Trophoblast cell (in vitro differentiated cells and primary cell): Measurements from ENCODE around the gene ZNF394.
"Not testable (repeated sequence)": the region's sequence is repeated elsewhere in the genome, so short reads cannot be mapped to it uniquely, and the experiment has no call there.

Experiments
- DNase-seq, 2 donors: peaks; one replicate each; pipeline ENCODE4 v3.0.0-alpha.2; 2016
- H2AFZ ChIP-seq: 2 replicates; pipeline ENCODE4 v1.6.1; 2013; ENCODE audit warnings: low read length, moderate library complexity, mild to moderate bottlenecking; ENCODE audit not compliant: insufficient read depth, poor library complexity
- H2AK5ac ChIP-seq: 2 replicates; pipeline ENCODE4 v1.6.1; 2013; ENCODE audit warnings: mild to moderate bottlenecking, low read length
- H2BK120ac ChIP-seq: 2 replicates; pipeline ENCODE4 v1.6.1; 2013; ENCODE audit warnings: low read length, mild to moderate bottlenecking, moderate library complexity; ENCODE audit not compliant: insufficient read depth, poor library complexity
- H2BK12ac ChIP-seq: 2 replicates; pipeline ENCODE4 v1.6.1; 2013; ENCODE audit warnings: mild to moderate bottlenecking, low read length, moderate library complexity
- H2BK5ac ChIP-seq: 2 replicates; pipeline ENCODE4 v1.6.1; 2013; ENCODE audit warnings: low read length, low read depth, moderate library complexity, mild to moderate bottlenecking; ENCODE audit not compliant: poor library complexity
- H3K14ac ChIP-seq: 2 replicates; pipeline ENCODE4 v1.6.1; 2013; ENCODE audit warnings: mild to moderate bottlenecking, low read length
- H3K18ac ChIP-seq: 2 replicates; pipeline ENCODE4 v1.6.1; 2013; ENCODE audit warnings: mild to moderate bottlenecking, low read length
- H3K23ac ChIP-seq: 2 replicates; pipeline ENCODE4 v1.6.1; 2013; ENCODE audit warnings: low read length
- H3K27ac ChIP-seq: 2 replicates; pipeline ENCODE4 v1.5.1; 2013; ENCODE audit warnings: low read depth, mild to moderate bottlenecking, inconsistent platforms, low read length, moderate library complexity
- H3K27me3 ChIP-seq: 2 replicates; pipeline ENCODE4 v1.6.1; 2013; ENCODE audit warnings: inconsistent platforms, mild to moderate bottlenecking, low read length, moderate library complexity; ENCODE audit not compliant: insufficient read depth
- H3K36me3 ChIP-seq, 2 experiments: 1 replicate in 1 of 2; 2 replicates in 1 of 2; pipeline ENCODE4 v1.6.1; 2013; ENCODE audit warnings: low read length in 2 of 2, mild to moderate bottlenecking in 2 of 2, moderate library complexity in 1 of 2; ENCODE audit not compliant: insufficient read depth in 2 of 2, control insufficient read depth in 1 of 2
- H3K4ac ChIP-seq: 2 replicates; pipeline ENCODE4 v1.6.1; 2013; ENCODE audit warnings: low read depth, mild to moderate bottlenecking, low read length, moderate library complexity
- H3K4me1 ChIP-seq, 2 experiments: 1 replicate in 1 of 2; 2 replicates in 1 of 2; pipeline ENCODE4 v1.6.1; 2013; ENCODE audit warnings: low read length in 2 of 2, mild to moderate bottlenecking in 2 of 2, moderate library complexity in 1 of 2; ENCODE audit not compliant: insufficient read depth in 2 of 2, control insufficient read depth in 1 of 2
- H3K4me2 ChIP-seq: 2 replicates; pipeline ENCODE4 v1.6.1; 2013; ENCODE audit warnings: inconsistent platforms, mild to moderate bottlenecking, low read length, moderate library complexity
- H3K4me3 ChIP-seq: 2 replicates; pipeline ENCODE4 v1.5.1; 2013; ENCODE audit warnings: mild to moderate bottlenecking, low read depth, low read length, inconsistent platforms
- H3K79me1 ChIP-seq: one replicate; pipeline ENCODE4 v1.6.1; 2013; ENCODE audit warnings: low read length
- H3K79me2 ChIP-seq: 2 replicates; pipeline ENCODE4 v1.6.1; 2013; ENCODE audit warnings: low read length, mild to moderate bottlenecking; ENCODE audit not compliant: control insufficient read depth, insufficient read depth, poor library complexity
- H3K9ac ChIP-seq: 2 replicates; pipeline ENCODE4 v1.6.1; 2013; ENCODE audit warnings: mild to moderate bottlenecking, low read length
- H3K9me3 ChIP-seq: 2 replicates; pipeline ENCODE4 v1.6.1; 2013; ENCODE audit warnings: low read depth, mild to moderate bottlenecking, control low read depth, inconsistent platforms, low read length; ENCODE audit not compliant: insufficient read depth
- H4K12ac ChIP-seq: 2 replicates; pipeline ENCODE4 v1.6.1; 2013; ENCODE audit warnings: low read depth, mild to moderate bottlenecking, low read length, moderate library complexity
- H4K8ac ChIP-seq: 2 replicates; pipeline ENCODE4 v1.6.1; 2013; ENCODE audit warnings: low read depth, mild to moderate bottlenecking, low read length, moderate library complexity
- H4K91ac ChIP-seq: one replicate; pipeline ENCODE4 v1.6.1; 2013; ENCODE audit warnings: low read depth, mild to moderate bottlenecking, low read length, moderate library complexity
- WGBS: extraction: QIAGEN DNeasy Blood & Tissue Kit; methylation state at CpG from one replicate; pipeline ENCODE4 v1.1.7; 2013; ENCODE audit warnings: missing lambda C conversion rate; ENCODE audit not compliant: insufficient read length, insufficient coverage; ENCODE audit errors: extremely low coverage; 5-methylcytosine and 5-hydroxymethylcytosine counted together

ZNF394 gene

GRCh38 chr7:99501236-99501635 is 1.2 kb upstream of the ZNF394 start:
- WGBS: no CpG with 5 or more reads among the region's 12 CpGs
- H4K8ac ChIP-seq: peak overlapping the region; percentile 23

DNA sequence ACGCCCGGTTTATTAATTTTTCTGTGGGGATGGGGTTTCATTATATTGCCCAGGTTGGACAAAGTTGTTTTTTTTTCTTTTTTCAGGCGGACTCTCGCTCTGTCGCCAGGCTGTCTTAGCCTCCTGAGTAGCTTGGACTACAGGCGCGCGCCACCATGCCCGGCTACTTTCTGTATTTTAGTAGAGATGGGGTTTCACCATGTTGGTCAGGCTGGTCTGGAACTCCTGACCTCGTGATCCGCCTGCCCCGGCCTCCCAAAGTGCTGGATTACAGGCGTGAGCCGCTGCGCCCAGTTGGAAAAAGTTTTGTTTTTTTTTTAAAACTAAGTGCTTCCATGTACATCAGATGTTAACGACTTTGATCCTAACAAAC is 542 bp upstream of the ZNF394 start:
- Histone ChIP-seq H3K27ac (no peak overlapping the region), H2AK5ac (no peak overlapping the region), H4K12ac (peak overlapping the region; percentile 49), H3K9me3 (no peaks in the 10 kb centered on the region), H3K4me2 (peak overlapping the region; percentile 74), H3K4me1 (peaks cover 4 to 11% of the 10 kb centered on the region in 2 experiments), H3K4me3 (peak overlapping the region; percentile 84), H3K27me3 (no peaks in the 10 kb centered on the region), H2BK12ac (no peak overlapping the region), H2BK5ac (no peak overlapping the region), H3K18ac (no peak overlapping the region), H3K4ac (peak overlapping the region; percentile 40), H2BK120ac (no peak overlapping the region), H3K9ac (no peak overlapping the region), H2AFZ (peak overlapping the region; percentile 20), H3K23ac (no peak overlapping the region), H4K91ac (peak overlapping the region; percentile 81), H3K79me1 (peaks cover 13% of the 10 kb centered on the region), H4K8ac (peak overlapping the region; percentile 64), H3K36me3 (peaks cover 7 to 11% of the 10 kb centered on the region in 2 experiments), H3K14ac (peak overlapping the region; percentile 62), H3K79me2 (peaks cover 11% of the 10 kb centered on the region)
- WGBS: no CpG with 5 or more reads among the region's 16 CpGs
- no peak for DNase-seq

More at GRCh38 chr7:99501236-99501635, 1.2 kb upstream of the ZNF394 start:
- H3K79me1 ChIP-seq: peaks cover 13% of the 10 kb centered on the region
- not testable (repeated sequence) for H3K9me3 ChIP-seq, H2BK12ac ChIP-seq, H3K27ac ChIP-seq, H3K23ac ChIP-seq, H3K18ac ChIP-seq, H3K4ac ChIP-seq, H4K12ac ChIP-seq, H3K4me2 ChIP-seq, H2AK5ac ChIP-seq, H3K14ac ChIP-seq, H3K4me3 ChIP-seq, H3K36me3 ChIP-seq, H2BK5ac ChIP-seq, H4K91ac ChIP-seq, H3K9ac ChIP-seq, H2AFZ ChIP-seq, H3K27me3 ChIP-seq, H2BK120ac ChIP-seq
- H3K79me2 ChIP-seq: peaks cover 12% of the 10 kb centered on the region
- DNase-seq: peak in 1 of 2 donors; percentile 22
- peaks cover 8 to 16% of the 10 kb centered on the region in 2 experiments for H3K4me1 ChIP-seq

DNA sequence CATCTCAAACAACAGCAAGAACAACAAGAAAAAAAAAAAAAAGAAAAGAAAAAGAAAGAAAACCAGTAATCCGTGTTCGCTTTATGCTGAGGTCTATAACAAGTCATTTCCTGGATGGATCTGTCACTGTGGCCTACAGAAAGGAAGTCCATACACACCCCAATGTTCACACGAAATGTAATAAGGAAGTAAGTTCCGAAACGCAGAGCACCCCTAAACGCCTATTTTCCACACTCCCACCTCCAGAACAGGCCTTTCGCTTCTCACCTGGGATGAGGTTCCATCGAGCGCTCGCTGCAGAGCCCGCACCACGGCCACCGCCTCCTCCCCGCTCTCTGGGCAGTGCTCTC is 735 bp downstream of the ZNF394 start:
- H3K4me3 ChIP-seq: peak overlapping the region; percentile 84
- H3K23ac ChIP-seq: no peak overlapping the region
- H3K4me2 ChIP-seq: peak overlapping the region; percentile 74
- peaks cover under 1% of the 10 kb centered on the region for H3K9me3 ChIP-seq
- no peak overlapping the region for H2BK120ac ChIP-seq
- no peak for DNase-seq
- H3K4me1 ChIP-seq: peaks cover 4 to 11% of the 10 kb centered on the region in 2 experiments
- peak overlapping the region; percentile 35 for H3K27ac ChIP-seq
- H2AK5ac ChIP-seq: no peak overlapping the region
- peak overlapping the region; percentile 32 for H2AFZ ChIP-seq
- peak overlapping the region; percentile 65 for H4K12ac ChIP-seq
- H3K79me2 ChIP-seq: peaks cover 8% of the 10 kb centered on the region
- H3K36me3 ChIP-seq: peaks cover 13 to 19% of the 10 kb centered on the region in 2 experiments
- H2BK5ac ChIP-seq: no peak overlapping the region
- no peaks in the 10 kb centered on the region for H3K27me3 ChIP-seq
- H4K8ac ChIP-seq: peak overlapping the region; percentile 85
- H3K79me1 ChIP-seq: peaks cover 5% of the 10 kb centered on the region
- H2BK12ac ChIP-seq: no peak overlapping the region
- no peak overlapping the region for H4K91ac ChIP-seq
- no CpG with 5 or more reads among the region's 14 CpGs for whole genome bisulfite sequencing
- peak overlapping the region; percentile 65 for H3K18ac ChIP-seq
- H3K14ac ChIP-seq: peak overlapping the region; percentile 22
- peak overlapping the region; percentile 41 for H3K4ac ChIP-seq
- peak overlapping the region; percentile 78 for H3K9ac ChIP-seq

DNA sequence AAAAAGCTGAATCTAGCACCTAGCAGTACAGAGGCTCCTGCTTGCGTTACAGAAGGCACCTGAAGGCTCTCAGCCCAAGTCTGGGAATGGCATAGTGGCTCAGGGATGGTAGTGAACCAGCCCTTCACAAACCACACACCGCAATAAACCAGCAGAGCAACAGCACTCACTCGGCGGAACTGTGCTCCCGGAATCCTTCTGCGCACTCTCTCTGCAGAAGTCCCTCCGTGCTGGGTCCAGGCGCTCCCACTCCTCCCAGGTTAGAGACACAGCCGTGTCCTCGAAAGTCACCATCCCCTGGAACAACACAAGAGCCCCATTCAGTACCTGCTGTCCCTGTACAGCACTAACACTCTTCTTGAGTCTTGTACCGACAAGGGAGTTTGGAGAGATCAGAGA is 1.5 kb downstream of the ZNF394 start:
- no peak overlapping the region for H3K18ac ChIP-seq
- H2BK120ac ChIP-seq: no peak overlapping the region
- peaks cover 21 to 27% of the 10 kb centered on the region in 2 experiments for H3K36me3 ChIP-seq
- no peak overlapping the region for H4K12ac ChIP-seq
- H3K79me1 ChIP-seq: peaks cover 4% of the 10 kb centered on the region
- H2AFZ ChIP-seq: peak overlapping the region; percentile 10
- peak overlapping the region; percentile 27 for H3K4me3 ChIP-seq
- peak overlapping the region; percentile 99 for H3K4ac ChIP-seq
- H3K23ac ChIP-seq: no peak overlapping the region
- peaks cover 4 to 11% of the 10 kb centered on the region in 2 experiments for H3K4me1 ChIP-seq
- no peak overlapping the region for H2BK5ac ChIP-seq
- no peak overlapping the region for H3K14ac ChIP-seq
- peaks cover 7% of the 10 kb centered on the region for H3K9me3 ChIP-seq
- H2BK12ac ChIP-seq: no peak overlapping the region
- no peak for DNase-seq
- H3K27me3 ChIP-seq: no peaks in the 10 kb centered on the region
- no peak overlapping the region for H3K27ac ChIP-seq
- H3K79me2 ChIP-seq: peaks cover 8% of the 10 kb centered on the region
- no peak overlapping the region for H4K91ac ChIP-seq
- H3K4me2 ChIP-seq: peak overlapping the region; percentile 34
- H2AK5ac ChIP-seq: no peak overlapping the region
- WGBS: no CpG with 5 or more reads among the region's 11 CpGs
- no peak overlapping the region for H3K9ac ChIP-seq
- no peak overlapping the region for H4K8ac ChIP-seq
